SK-N-SH treated with all-trans-retinoic acid at 6 μM for 48 hours (cell line): ENCODE data around the gene CLNK.

ENCODE experiments used
- ATAC-seq: fragments of 200-7000 bp; cut with Tn5 transposase; 3 replicates; pipeline ENCODE4 v1.9.1; 2020; ENCODE audit warnings: mild to moderate bottlenecking, moderate library complexity
- BACH2 ChIP-seq: fragments of 250-450 bp; sonication (Bioruptor Pico); IDR thresholded peaks from 2 replicates; pipeline ENCODE4 v1.9.0; 2021; ENCODE audit warnings: mild to moderate bottlenecking, borderline replicate concordance
- CSRNP3 ChIP-seq: fragments of 250-450 bp; sonication (Bioruptor Pico); IDR thresholded peaks from 2 replicates; pipeline ENCODE4 v1.5.1; 2021; ENCODE audit warnings: mild to moderate bottlenecking, moderate library complexity
- ESRRG ChIP-seq: fragments of 250-450 bp; sonication (Bioruptor Pico); IDR thresholded peaks from 2 replicates; pipeline ENCODE4 v1.6.1; 2021; ENCODE audit warnings: mild to moderate bottlenecking
- GLIS3 ChIP-seq: fragments of 250-450 bp; sonication (Bioruptor Pico); IDR thresholded peaks from 2 replicates; pipeline ENCODE4 v1.5.0; 2020; ENCODE audit warnings: mild to moderate bottlenecking, moderate library complexity
- ISL1 ChIP-seq: fragments of 250-450 bp; sonication (Bioruptor Pico); IDR thresholded peaks from 2 replicates; pipeline ENCODE4 v2.1.2; 2022; ENCODE audit warnings: mild to moderate bottlenecking, moderate library complexity
- OSR1 ChIP-seq: fragments of 250-450 bp; sonication (Bioruptor Pico); IDR thresholded peaks from 2 replicates; pipeline ENCODE4 v1.8.0; 2022; ENCODE audit warnings: moderate library complexity, mild to moderate bottlenecking, inconsistent platforms
- RARB ChIP-seq: fragments of 250-450 bp; sonication (Bioruptor Pico); IDR thresholded peaks from 2 replicates; pipeline ENCODE4 v1.8.0; 2021; ENCODE audit warnings: mild to moderate bottlenecking, moderate library complexity
- SNAI2 ChIP-seq: fragments of 250-450 bp; sonication (Bioruptor Pico); IDR thresholded peaks from 2 replicates; pipeline ENCODE4 v1.5.0; 2020; ENCODE audit warnings: mild to moderate bottlenecking, moderate library complexity
- TCF4 ChIP-seq: fragments of 250-450 bp; sonication (Bioruptor Pico); IDR thresholded peaks from 2 replicates; pipeline ENCODE4 v1.8.0; 2021; ENCODE audit warnings: mild to moderate bottlenecking, moderate library complexity, borderline replicate concordance
- TOX ChIP-seq: fragments of 250-450 bp; sonication (Bioruptor Pico); IDR thresholded peaks from 2 replicates; pipeline ENCODE4 v1.8.0; 2021; ENCODE audit warnings: mild to moderate bottlenecking, moderate library complexity, borderline replicate concordance
- TSHZ2 ChIP-seq: fragments of 250-450 bp; sonication (Bioruptor Pico); IDR thresholded peaks from 2 replicates; pipeline ENCODE4 v1.5.0; 2020; ENCODE audit warnings: mild to moderate bottlenecking, moderate library complexity
- ZFP3 ChIP-seq: fragments of 250-450 bp; sonication (Bioruptor Pico); IDR thresholded peaks from 2 replicates; pipeline ENCODE4 v1.5.0; 2020; ENCODE audit warnings: mild to moderate bottlenecking, moderate library complexity
- ZFP30 ChIP-seq: fragments of 450-650 bp; formaldehyde crosslinking; IDR thresholded peaks from 2 replicates; pipeline ENCODE4 v1.5.0; 2022; ENCODE audit warnings: mild to moderate bottlenecking, moderate library complexity
- ZNF565 ChIP-seq: fragments of 450-650 bp; formaldehyde crosslinking; conservative IDR thresholded peaks from 2 replicates; pipeline ENCODE4 v1.5.0; 2020; ENCODE audit warnings: low read depth, mild to moderate bottlenecking, moderate library complexity
- ZNF70 ChIP-seq: fragments of 450-650 bp; formaldehyde crosslinking; IDR thresholded peaks from 2 replicates; pipeline ENCODE4 v1.5.0; 2020; ENCODE audit warnings: mild to moderate bottlenecking, moderate library complexity
- ZNF8 ChIP-seq: fragments of 450-650 bp; formaldehyde crosslinking; IDR thresholded peaks from 2 replicates; pipeline ENCODE4 v1.5.0; 2020; ENCODE audit warnings: mild to moderate bottlenecking, moderate library complexity
- TF ChIP-seq, protein P1 (sequence below): fragments of 250-450 bp; sonication (Bioruptor Pico); IDR thresholded peaks from 2 replicates; pipeline ENCODE4 v1.8.0; 2020; ENCODE audit warnings: mild to moderate bottlenecking, moderate library complexity, borderline replicate concordance
- TF ChIP-seq, protein P2 (sequence below): fragments of 250-450 bp; sonication (Bioruptor Pico); IDR thresholded peaks from 2 replicates; pipeline ENCODE4 v1.5.1; 2020; ENCODE audit warnings: low read depth, mild to moderate bottlenecking, moderate library complexity
- TF ChIP-seq, protein P3 (sequence below): fragments of 250-450 bp; sonication (Bioruptor Pico); IDR thresholded peaks from 2 replicates; pipeline ENCODE4 v1.8.0; 2021; ENCODE audit warnings: low read depth, mild to moderate bottlenecking, moderate library complexity, borderline replicate concordance

CLNK gene

DNA sequence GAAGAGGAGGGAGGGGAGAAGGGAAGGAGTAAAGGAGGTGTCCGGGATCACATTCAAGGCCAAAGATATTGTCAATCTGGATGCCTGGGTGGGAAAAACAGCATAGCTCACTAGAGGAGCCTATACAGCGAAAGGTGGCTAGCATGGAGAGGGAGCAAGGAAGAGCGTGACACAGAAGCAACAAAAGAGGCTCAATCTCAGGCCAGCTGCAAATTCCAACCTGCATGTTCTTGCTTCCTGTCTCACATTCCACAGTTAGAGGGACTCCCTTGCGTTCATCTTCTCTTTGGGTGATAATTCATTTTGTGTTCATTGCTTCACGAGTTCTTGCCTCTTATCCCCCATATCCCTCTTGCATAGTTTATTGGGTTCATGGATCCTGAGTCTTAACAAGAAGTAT is 3.0 kb upstream of the CLNK start:
- no peak for TF ChIP-seq CSRNP3 (CRISPR knock-in tag)
- no peak for TF ChIP-seq ZNF565
- no peak for TF ChIP-seq TCF4 (CRISPR knock-in tag)
- no peak for TF ChIP-seq ESRRG (CRISPR knock-in tag)
- TF ChIP-seq ZFP3 (CRISPR knock-in tag) = no peak
- TF ChIP-seq ZFP30 (CRISPR knock-in tag) = no peak
- no peak for TF ChIP-seq TSHZ2
- no peak for TF ChIP-seq TOX (CRISPR knock-in tag)
- no peak for TF ChIP-seq ISL1 (CRISPR knock-in tag)
- no peak for TF ChIP-seq ZNF8 (CRISPR knock-in tag)
- TF ChIP-seq GLIS3 = no peak
- TF ChIP-seq, protein P1, sequence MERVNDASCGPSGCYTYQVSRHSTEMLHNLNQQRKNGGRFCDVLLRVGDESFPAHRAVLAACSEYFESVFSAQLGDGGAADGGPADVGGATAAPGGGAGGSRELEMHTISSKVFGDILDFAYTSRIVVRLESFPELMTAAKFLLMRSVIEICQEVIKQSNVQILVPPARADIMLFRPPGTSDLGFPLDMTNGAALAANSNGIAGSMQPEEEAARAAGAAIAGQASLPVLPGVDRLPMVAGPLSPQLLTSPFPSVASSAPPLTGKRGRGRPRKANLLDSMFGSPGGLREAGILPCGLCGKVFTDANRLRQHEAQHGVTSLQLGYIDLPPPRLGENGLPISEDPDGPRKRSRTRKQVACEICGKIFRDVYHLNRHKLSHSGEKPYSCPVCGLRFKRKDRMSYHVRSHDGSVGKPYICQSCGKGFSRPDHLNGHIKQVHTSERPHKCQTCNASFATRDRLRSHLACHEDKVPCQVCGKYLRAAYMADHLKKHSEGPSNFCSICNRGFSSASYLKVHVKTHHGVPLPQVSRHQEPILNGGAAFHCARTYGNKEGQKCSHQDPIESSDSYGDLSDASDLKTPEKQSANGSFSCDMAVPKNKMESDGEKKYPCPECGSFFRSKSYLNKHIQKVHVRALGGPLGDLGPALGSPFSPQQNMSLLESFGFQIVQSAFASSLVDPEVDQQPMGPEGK (CRISPR knock-in tag) = no peak
- no peak for TF ChIP-seq SNAI2 (CRISPR knock-in tag)
- no peak for TF ChIP-seq OSR1
- TF ChIP-seq, all 23 proteins: peak for 0
- no peak for ATAC-seq

DNA sequence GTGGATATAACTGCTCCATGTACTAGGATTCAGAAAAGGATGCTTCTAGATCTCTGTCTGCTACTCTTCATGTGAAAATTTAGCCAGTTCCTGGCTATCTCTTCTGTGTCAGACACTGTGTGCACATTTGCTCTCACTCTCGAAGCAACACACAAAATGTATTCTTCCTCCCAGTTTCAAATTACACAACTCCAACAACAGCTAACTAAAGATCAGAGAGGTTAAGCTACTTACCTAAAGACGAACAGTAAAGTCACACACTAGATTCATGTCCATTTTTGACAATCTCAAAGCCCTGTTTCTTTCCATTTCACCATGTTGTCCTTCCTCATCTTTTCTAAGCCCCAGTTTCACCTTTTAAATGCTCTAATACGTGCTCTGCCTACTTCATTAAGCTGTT is 2.2 kb downstream of the CLNK start:
- ATAC-seq = no peak
- TF ChIP-seq ISL1 (CRISPR knock-in tag) (no peak), GLIS3 (no peak)
- TF ChIP-seq, protein P1 (CRISPR knock-in tag) = no peak

GRCh38 chr4:10677796-10678497 is 6.6 kb downstream of the CLNK start:
- ATAC-seq = no peak

DNA sequence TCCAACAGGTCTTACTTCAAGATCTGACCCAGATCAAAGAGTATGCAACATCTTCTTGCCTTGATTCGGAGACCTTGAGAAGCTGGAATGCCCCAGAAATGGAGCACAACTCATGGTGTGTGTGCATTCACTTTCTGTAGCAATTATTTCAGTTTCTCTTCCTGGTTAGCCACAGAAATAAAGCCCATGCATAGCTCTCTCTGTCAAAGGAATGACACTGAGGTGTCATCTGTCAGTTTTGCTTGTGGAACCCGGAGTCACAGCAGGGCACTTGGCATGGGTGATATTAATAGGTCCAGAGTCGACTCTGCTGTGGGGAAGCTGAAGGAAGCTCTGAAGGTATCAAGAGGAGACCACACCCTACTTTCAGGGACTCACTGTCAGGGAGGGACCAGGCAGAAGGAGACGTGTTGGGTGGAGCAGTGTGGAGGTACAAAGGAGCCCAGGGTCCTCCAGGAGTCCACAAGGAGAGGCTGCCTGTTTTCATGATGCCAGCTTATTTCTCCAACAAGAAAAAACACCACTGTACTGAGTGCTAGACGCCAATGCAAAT is 10.7 kb downstream of the CLNK start:
- ATAC-seq = no peak
- no peak for TF ChIP-seq ZNF70 (CRISPR knock-in tag)
- TF ChIP-seq, protein P2, sequence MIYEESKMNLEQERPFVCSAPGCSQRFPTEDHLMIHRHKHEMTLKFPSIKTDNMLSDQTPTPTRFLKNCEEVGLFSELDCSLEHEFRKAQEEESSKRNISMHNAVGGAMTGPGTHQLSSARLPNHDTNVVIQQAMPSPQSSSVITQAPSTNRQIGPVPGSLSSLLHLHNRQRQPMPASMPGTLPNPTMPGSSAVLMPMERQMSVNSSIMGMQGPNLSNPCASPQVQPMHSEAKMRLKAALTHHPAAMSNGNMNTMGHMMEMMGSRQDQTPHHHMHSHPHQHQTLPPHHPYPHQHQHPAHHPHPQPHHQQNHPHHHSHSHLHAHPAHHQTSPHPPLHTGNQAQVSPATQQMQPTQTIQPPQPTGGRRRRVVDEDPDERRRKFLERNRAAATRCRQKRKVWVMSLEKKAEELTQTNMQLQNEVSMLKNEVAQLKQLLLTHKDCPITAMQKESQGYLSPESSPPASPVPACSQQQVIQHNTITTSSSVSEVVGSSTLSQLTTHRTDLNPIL (CRISPR knock-in tag) = no peak
- no peak for TF ChIP-seq RARB
- no peak for TF ChIP-seq ZNF8 (CRISPR knock-in tag)
- TF ChIP-seq ZNF565 = no peak

More at GRCh38 chr4:10677796-10678497, 6.6 kb downstream of the CLNK start:
- TF ChIP-seq ZFP3 (CRISPR knock-in tag) = no peak
- no peak for TF ChIP-seq BACH2
- TF ChIP-seq ESRRG (CRISPR knock-in tag) = no peak
- TF ChIP-seq, protein P3, sequence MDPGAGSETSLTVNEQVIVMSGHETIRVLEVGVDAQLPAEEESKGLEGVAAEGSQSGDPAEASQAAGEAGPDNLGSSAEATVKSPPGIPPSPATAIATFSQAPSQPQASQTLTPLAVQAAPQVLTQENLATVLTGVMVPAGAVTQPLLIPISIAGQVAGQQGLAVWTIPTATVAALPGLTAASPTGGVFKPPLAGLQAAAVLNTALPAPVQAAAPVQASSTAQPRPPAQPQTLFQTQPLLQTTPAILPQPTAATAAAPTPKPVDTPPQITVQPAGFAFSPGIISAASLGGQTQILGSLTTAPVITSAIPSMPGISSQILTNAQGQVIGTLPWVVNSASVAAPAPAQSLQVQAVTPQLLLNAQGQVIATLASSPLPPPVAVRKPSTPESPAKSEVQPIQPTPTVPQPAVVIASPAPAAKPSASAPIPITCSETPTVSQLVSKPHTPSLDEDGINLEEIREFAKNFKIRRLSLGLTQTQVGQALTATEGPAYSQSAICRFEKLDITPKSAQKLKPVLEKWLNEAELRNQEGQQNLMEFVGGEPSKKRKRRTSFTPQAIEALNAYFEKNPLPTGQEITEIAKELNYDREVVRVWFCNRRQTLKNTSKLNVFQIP (CRISPR knock-in tag) = no peak
- no peak for TF ChIP-seq ZNF70 (CRISPR knock-in tag)
- TF ChIP-seq ZFP30 (CRISPR knock-in tag) = no peak
- TF ChIP-seq GLIS3 = no peak
